HL-60 (cell line): ENCODE measurements around the gene CYP4F3.

Experiments
- GABPA ChIP-seq: IDR thresholded peaks from 2 replicates; pipeline ENCODE4 v1.6.1; 2012; ENCODE audit warnings: low read depth
- POLR2AphosphoS5 ChIP-seq: IDR thresholded peaks from 2 replicates; pipeline ENCODE4 v1.6.1; 2012; ENCODE audit warnings: low read depth
- SPI1 ChIP-seq: IDR thresholded peaks from 2 replicates; pipeline ENCODE4 v1.6.1; 2012; ENCODE audit warnings: low read depth, mild to moderate bottlenecking, borderline replicate concordance
- TF ChIP-seq, protein P1 (sequence below): IDR thresholded peaks from one replicate; pipeline ENCODE4 v1.5.1; 2011; ENCODE audit warnings: low read length, control low read depth, inconsistent platforms; ENCODE audit not compliant: insufficient read depth
- TF ChIP-seq, protein P2 (sequence below): IDR thresholded peaks from 2 replicates; pipeline ENCODE4 v1.6.1; 2012; ENCODE audit warnings: low read depth; ENCODE audit not compliant: insufficient replicate concordance

DNA sequence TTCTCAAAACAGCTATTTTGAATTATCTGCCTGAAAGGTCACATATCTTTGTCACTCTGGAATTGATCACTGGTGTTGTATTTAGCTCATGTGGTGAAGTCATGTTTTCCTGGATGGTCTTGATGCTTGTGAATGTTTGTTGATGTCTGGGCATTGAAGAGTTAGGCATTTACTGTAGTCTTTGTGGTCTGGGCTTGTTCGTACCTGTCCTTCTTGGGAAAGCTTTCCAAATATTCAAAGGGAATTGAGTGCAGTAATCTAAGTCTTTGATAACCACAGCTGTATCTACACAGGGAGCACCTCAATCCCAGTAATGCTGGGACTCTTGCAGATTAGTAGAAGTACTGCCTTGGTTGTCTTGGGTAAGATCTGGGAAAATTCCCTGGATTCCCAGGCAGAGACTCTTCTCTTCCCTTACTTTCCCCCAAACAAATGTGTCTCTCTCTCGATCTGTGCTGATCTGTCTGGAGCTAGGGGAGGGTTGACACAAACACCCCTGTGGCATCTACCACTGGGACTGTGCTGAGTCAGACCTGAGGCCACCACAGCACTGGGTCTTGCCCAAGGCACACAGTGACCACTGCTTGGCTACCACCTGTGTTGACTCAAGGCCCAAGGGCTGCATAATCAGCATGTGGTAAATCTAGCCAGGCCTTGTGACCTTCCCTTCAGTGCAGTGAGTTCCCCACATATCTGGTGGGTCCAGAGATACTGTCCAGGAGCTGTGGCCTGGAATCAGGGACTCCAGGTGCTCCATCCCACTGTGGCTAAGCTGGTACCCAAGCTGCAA lies 5.5 kb upstream of the CYP4F3 start:
- TF ChIP-seq POLR2AphosphoS5 = no peak
- TF ChIP-seq, protein P1, sequence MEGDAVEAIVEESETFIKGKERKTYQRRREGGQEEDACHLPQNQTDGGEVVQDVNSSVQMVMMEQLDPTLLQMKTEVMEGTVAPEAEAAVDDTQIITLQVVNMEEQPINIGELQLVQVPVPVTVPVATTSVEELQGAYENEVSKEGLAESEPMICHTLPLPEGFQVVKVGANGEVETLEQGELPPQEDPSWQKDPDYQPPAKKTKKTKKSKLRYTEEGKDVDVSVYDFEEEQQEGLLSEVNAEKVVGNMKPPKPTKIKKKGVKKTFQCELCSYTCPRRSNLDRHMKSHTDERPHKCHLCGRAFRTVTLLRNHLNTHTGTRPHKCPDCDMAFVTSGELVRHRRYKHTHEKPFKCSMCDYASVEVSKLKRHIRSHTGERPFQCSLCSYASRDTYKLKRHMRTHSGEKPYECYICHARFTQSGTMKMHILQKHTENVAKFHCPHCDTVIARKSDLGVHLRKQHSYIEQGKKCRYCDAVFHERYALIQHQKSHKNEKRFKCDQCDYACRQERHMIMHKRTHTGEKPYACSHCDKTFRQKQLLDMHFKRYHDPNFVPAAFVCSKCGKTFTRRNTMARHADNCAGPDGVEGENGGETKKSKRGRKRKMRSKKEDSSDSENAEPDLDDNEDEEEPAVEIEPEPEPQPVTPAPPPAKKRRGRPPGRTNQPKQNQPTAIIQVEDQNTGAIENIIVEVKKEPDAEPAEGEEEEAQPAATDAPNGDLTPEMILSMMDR = no peak
- TF ChIP-seq, protein P2, sequence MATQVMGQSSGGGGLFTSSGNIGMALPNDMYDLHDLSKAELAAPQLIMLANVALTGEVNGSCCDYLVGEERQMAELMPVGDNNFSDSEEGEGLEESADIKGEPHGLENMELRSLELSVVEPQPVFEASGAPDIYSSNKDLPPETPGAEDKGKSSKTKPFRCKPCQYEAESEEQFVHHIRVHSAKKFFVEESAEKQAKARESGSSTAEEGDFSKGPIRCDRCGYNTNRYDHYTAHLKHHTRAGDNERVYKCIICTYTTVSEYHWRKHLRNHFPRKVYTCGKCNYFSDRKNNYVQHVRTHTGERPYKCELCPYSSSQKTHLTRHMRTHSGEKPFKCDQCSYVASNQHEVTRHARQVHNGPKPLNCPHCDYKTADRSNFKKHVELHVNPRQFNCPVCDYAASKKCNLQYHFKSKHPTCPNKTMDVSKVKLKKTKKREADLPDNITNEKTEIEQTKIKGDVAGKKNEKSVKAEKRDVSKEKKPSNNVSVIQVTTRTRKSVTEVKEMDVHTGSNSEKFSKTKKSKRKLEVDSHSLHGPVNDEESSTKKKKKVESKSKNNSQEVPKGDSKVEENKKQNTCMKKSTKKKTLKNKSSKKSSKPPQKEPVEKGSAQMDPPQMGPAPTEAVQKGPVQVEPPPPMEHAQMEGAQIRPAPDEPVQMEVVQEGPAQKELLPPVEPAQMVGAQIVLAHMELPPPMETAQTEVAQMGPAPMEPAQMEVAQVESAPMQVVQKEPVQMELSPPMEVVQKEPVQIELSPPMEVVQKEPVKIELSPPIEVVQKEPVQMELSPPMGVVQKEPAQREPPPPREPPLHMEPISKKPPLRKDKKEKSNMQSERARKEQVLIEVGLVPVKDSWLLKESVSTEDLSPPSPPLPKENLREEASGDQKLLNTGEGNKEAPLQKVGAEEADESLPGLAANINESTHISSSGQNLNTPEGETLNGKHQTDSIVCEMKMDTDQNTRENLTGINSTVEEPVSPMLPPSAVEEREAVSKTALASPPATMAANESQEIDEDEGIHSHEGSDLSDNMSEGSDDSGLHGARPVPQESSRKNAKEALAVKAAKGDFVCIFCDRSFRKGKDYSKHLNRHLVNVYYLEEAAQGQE = no peak
- no peak for TF ChIP-seq SPI1
- TF ChIP-seq GABPA = no peak
